Measurements from ENCODE around the gene RUVBL1.

- TF ChIP-seq EZH2 (IDR thresholded peaks at IDR 0.05; ENCODE audit: low read length, missing control alignments) = no peak
- no peak for TF ChIP-seq CTCF (conservative IDR thresholded peaks at IDR 0.05 in 1 of 2, IDR thresholded peaks at IDR 0.05 in 1 of 2; ENCODE audit: low read depth in 1 of 2, low read length in 2 of 2)
Measured at GRCh38 chr3:128079823-128080222, 43.8 kb downstream of the RUVBL1 start.

Measured in fibroblast of lung (primary cell).